Measurements from ENCODE around the gene ATG7. TPM values are rescaled to one million over a fixed set of nuclear protein-coding genes. Genes with fewer than 3 reads are reported as not detected.
"Not testable (repeated sequence)": the region's sequence is repeated elsewhere in the genome, so short reads cannot be mapped to it uniquely, and the experiment has no call there.

ATG7 gene
- total and polyA plus RNA-seq, 2 donors from 2014 or later = 15.3 to 54.9 TPM

DNA sequence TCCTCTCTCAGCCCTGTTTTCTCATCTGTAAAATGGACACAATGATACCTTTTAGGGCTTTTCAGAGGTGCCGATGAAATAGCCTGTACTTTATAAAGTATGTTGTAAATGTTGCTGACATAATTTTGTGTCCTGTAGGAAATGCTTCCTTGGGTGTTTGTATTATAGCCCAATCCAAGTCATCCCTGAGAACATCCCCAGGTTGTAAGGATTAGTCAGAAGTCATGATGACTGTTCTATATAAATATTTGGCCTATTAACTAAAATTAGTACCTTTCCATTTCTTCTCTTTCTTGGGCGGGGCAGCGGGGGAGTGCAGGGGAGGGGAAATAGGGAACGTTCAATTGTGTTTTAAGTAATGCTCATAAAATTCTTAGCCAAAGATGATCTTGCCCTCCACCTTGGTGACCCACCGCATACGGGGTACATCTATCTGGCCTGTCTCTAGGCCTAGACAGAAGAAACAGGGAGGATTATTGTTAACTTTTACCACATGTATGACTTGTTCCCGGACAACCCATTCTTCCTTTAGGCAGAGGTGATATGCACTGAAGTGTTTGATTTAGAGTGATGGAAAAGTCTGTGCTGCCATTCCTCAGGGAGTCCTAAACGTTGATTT lies 250.9 kb downstream of the ATG7 start:
- Histone ChIP-seq H3K27ac (ENCODE audit: low read depth in 2 of 2, low read length in 2 of 2) (peak overlapping the region in 1 of 2 donors; percentile 7), H3K4me3 (ENCODE audit: low read length in 3 of 3) (no peak overlapping the region), H3K36me3 (ENCODE audit: control insufficient read depth in 2 of 3, insufficient read depth in 3 of 3, low read length in 3 of 3) (no peaks in the 10 kb centered on the region), H3K27me3 (ENCODE audit: control insufficient read depth, insufficient read depth, low read length) (no peaks in the 10 kb centered on the region), H3K9me3 (ENCODE audit: control insufficient read depth in 2 of 3, insufficient read depth in 1 of 3, low read length in 3 of 3) (no peaks in the 10 kb centered on the region), H3K9ac (ENCODE audit: low read length in 3 of 3) (no peak overlapping the region), H3K4me1 (ENCODE audit: control insufficient read depth in 2 of 3, insufficient read depth in 2 of 3, low read depth in 1 of 3, low read length in 3 of 3) (peaks cover 0 to 4% (median 0%) of the 10 kb centered on the region in 3 donors)
- intact Hi-C loops (cut with DNase I) = no loop called here
- DNase-seq = no peak
- no peak for FAIRE-seq
- TF ChIP-seq, protein P1, sequence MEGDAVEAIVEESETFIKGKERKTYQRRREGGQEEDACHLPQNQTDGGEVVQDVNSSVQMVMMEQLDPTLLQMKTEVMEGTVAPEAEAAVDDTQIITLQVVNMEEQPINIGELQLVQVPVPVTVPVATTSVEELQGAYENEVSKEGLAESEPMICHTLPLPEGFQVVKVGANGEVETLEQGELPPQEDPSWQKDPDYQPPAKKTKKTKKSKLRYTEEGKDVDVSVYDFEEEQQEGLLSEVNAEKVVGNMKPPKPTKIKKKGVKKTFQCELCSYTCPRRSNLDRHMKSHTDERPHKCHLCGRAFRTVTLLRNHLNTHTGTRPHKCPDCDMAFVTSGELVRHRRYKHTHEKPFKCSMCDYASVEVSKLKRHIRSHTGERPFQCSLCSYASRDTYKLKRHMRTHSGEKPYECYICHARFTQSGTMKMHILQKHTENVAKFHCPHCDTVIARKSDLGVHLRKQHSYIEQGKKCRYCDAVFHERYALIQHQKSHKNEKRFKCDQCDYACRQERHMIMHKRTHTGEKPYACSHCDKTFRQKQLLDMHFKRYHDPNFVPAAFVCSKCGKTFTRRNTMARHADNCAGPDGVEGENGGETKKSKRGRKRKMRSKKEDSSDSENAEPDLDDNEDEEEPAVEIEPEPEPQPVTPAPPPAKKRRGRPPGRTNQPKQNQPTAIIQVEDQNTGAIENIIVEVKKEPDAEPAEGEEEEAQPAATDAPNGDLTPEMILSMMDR (IDR thresholded peaks at IDR 0.05; ENCODE audit: borderline replicate concordance, extremely low read depth, insufficient read depth) = no peak

DNA sequence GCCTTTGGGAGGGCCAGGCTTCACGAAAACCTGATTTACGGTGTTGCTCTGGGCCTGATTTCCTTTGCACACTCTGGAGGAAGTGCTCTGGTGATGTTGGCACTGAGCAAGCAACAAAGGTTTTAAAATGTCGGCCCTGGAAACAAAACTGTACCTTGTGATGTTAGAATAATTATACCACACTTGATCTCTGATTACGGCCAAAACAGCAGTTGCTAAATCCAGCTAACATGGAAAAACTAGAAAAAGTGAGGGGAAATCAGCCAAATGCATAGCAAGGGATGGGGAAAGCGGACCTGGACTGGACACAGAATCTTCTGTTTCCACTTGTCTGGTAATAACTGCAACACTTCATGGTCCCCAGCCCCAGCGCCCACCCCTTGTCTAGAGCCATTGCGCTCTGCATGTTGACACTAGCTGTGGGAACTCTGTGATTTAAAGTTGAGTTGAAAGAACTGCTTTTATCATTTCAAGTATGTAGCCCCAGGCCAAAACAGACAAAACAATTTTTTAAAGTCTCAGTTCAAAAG lies 251.4 kb downstream of the ATG7 start:
- no peak overlapping the region for H3K4me3 ChIP-seq (ENCODE audit: low read length in 3 of 3)
- DNase-seq (peak in 2 of 5 donors; percentile 50 to 79), FAIRE-seq (no peak)
- no peaks in the 10 kb centered on the region for H3K27me3 ChIP-seq (ENCODE audit: control insufficient read depth, insufficient read depth, low read length)
- no peaks in the 10 kb centered on the region for H3K9me3 ChIP-seq (ENCODE audit: control insufficient read depth in 2 of 3, insufficient read depth in 1 of 3, low read length in 3 of 3)
- peaks cover 0 to 4% (median 0%) of the 10 kb centered on the region in 3 donors for H3K4me1 ChIP-seq (ENCODE audit: control insufficient read depth in 2 of 3, insufficient read depth in 2 of 3, low read depth in 1 of 3, low read length in 3 of 3)
- H3K36me3 ChIP-seq (ENCODE audit: control insufficient read depth in 2 of 3, insufficient read depth in 3 of 3, low read length in 3 of 3) = no peaks in the 10 kb centered on the region
- H3K9ac ChIP-seq (ENCODE audit: low read length in 3 of 3) = no peak overlapping the region
- TF ChIP-seq, protein P1 (IDR thresholded peaks at IDR 0.05; ENCODE audit: borderline replicate concordance, extremely low read depth, insufficient read depth) = no peak
- intact Hi-C loops (cut with DNase I) = no loop called here
- peak overlapping the region in 1 of 2 donors; percentile 7 for H3K27ac ChIP-seq (ENCODE audit: low read depth in 2 of 2, low read length in 2 of 2)

DNA sequence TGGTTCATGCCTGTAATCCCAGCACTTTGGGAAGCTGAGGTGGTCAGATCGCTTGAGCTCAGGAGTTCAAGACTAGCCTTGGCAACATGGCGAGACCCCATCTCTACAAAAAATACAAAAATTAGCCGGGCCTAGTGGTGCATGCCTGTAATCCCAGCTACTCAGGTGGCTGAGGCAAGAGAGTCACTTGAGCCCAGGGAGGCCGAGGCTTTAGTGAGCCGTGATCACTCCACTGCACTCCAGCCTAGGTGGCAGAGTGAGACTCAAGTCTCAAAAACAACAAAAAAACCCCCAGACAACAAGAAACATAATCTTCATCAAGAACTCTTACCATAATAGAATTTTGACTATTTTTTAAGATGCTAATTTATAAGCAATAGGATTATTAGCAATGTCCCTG lies 253.9 kb downstream of the ATG7 start:
- H3K4me1 ChIP-seq (ENCODE audit: control insufficient read depth in 2 of 3, insufficient read depth in 2 of 3, low read depth in 1 of 3, low read length in 3 of 3); DNase-seq; H3K36me3 ChIP-seq (ENCODE audit: control insufficient read depth in 2 of 3, insufficient read depth in 3 of 3, low read length in 3 of 3); intact Hi-C loops (cut with DNase I); H3K9me3 ChIP-seq (ENCODE audit: control insufficient read depth in 2 of 3, insufficient read depth in 1 of 3, low read length in 3 of 3); H3K27ac ChIP-seq (ENCODE audit: low read depth in 2 of 2, low read length in 2 of 2); H3K27me3 ChIP-seq (ENCODE audit: control insufficient read depth, insufficient read depth, low read length); H3K4me3 ChIP-seq (ENCODE audit: low read length in 3 of 3); H3K9ac ChIP-seq (ENCODE audit: low read length in 3 of 3); FAIRE-seq: not testable (repeated sequence)

DNA sequence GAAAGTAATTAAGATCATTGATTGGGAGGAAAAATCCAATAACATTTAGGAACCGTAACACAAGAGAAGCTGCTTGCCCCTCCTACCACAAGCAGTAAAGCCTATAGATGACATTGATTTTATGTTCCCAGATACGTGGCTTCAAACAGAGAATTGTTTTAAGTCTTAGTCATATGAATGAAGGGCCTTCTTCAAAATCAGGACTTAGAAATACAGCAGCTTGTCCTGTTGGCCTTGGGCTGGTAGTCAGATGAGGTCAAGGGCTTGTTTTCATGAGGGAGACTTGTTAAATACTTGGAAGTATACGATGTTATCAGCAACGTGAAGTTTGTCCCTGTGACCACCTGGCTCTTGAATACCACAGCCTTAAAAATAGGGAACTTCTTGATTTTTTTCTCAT lies 257.1 kb downstream of the ATG7 start:
- Histone ChIP-seq H3K27ac (ENCODE audit: low read depth in 2 of 2, low read length in 2 of 2) (no peak overlapping the region), H3K27me3 (ENCODE audit: control insufficient read depth, insufficient read depth, low read length) (no peaks in the 10 kb centered on the region), H3K9me3 (ENCODE audit: control insufficient read depth in 2 of 3, insufficient read depth in 1 of 3, low read length in 3 of 3) (no peaks in the 10 kb centered on the region), H3K36me3 (ENCODE audit: control insufficient read depth in 2 of 3, insufficient read depth in 3 of 3, low read length in 3 of 3) (no peaks in the 10 kb centered on the region), H3K9ac (ENCODE audit: low read length in 3 of 3) (no peak overlapping the region), H3K4me3 (ENCODE audit: low read length in 3 of 3) (no peak overlapping the region), H3K4me1 (ENCODE audit: control insufficient read depth in 2 of 3, insufficient read depth in 2 of 3, low read depth in 1 of 3, low read length in 3 of 3) (peaks cover 0 to 6% (median 0%) of the 10 kb centered on the region in 3 donors)
- intact Hi-C loops (cut with DNase I) = no loop called here
- FAIRE-seq (no peak), DNase-seq (no peak)
- TF ChIP-seq, protein P1 (IDR thresholded peaks at IDR 0.05; ENCODE audit: borderline replicate concordance, extremely low read depth, insufficient read depth) = no peak

Measured in kidney (tissue), 14 donors.